Right lung (tissue), 5 donors: ENCODE data around the gene FTO. TPM values are rescaled to one million over a fixed set of nuclear protein-coding genes. Genes with fewer than 3 reads are reported as not detected.

Experiments
- DNase-seq, 2 donors: peaks; one replicate each; pipeline ENCODE4 v3.0.0-alpha.2; 2013
- polyA plus RNA-seq, 5 donors: library from polyadenylated mRNA; unstranded; fragments of 120-200 nt; gene quantifications; one replicate each; pipeline versions ENCODE4 v1.2.1 to v1.2.3, GENCODE V29; 2013; ENCODE audit warnings: inconsistent platforms in 1 of 5, low replicate concordance in 1 of 5; ENCODE audit not compliant: insufficient read length in 5 of 5, insufficient read depth in 1 of 5

Gene FTO
- polyA plus RNA-seq, 5 donors, result 73.5 to 94.5 (median 92.2) TPM

- no peak for DNase-seq
Measured at GRCh38 chr16:53895433-53895832, 191.5 kb downstream of the FTO start.

GRCh38 chr16:53895851-53896250 lies 191.9 kb downstream of the FTO start:
- DNase-seq, result no peak

GRCh38 chr16:53896722-53897121 lies 192.8 kb downstream of the FTO start:
- peak in 1 of 2 donors; percentile 52 for DNase-seq

GRCh38 chr16:53898993-53899392 lies 195.0 kb downstream of the FTO start:
- DNase-seq, result no peak

GRCh38 chr16:53899431-53899830 lies 195.5 kb downstream of the FTO start:
- no peak for DNase-seq

GRCh38 chr16:53900667-53901066 lies 196.7 kb downstream of the FTO start:
- no peak for DNase-seq

GRCh38 chr16:53901408-53901807 lies 197.5 kb downstream of the FTO start:
- no peak for DNase-seq

GRCh38 chr16:53904533-53904932 lies 200.6 kb downstream of the FTO start:
- no peak for DNase-seq

- no peak for DNase-seq
Measured at GRCh38 chr16:53905028-53905427, 201.1 kb downstream of the FTO start.

- DNase-seq, result no peak
Measured at GRCh38 chr16:53908731-53909130, 204.8 kb downstream of the FTO start.

- DNase-seq, result no peak
Measured at GRCh38 chr16:53910990-53911389, 207.0 kb downstream of the FTO start.

- DNase-seq, result no peak
Measured at GRCh38 chr16:53911513-53911912, 207.6 kb downstream of the FTO start.

- DNase-seq, result no peak
Measured at GRCh38 chr16:53912155-53912554, 208.2 kb downstream of the FTO start.

- no peak for DNase-seq
Measured at GRCh38 chr16:53913099-53913870, 209.3 kb downstream of the FTO start.

- DNase-seq, result no peak
Measured at GRCh38 chr16:53913920-53914319, 210.0 kb downstream of the FTO start.

- DNase-seq, result no peak
Measured at GRCh38 chr16:53914736-53915135, 210.8 kb downstream of the FTO start.

GRCh38 chr16:53915452-53916160 lies 211.7 kb downstream of the FTO start:
- DNase-seq, result no peak

- DNase-seq, result no peak
Measured at GRCh38 chr16:53920988-53921387, 217.0 kb downstream of the FTO start.

- no peak for DNase-seq
Measured at GRCh38 chr16:53922067-53922806, 218.3 kb downstream of the FTO start.

GRCh38 chr16:53922807-53923571 lies 219.0 kb downstream of the FTO start:
- DNase-seq, result peak; percentile 89 to 91

- no peak for DNase-seq
Measured at GRCh38 chr16:53924331-53925106, 220.6 kb downstream of the FTO start.
